Thyroid gland (tissue), 4 donors: ENCODE measurements around the gene RNF213.

ENCODE experiments used
- POLR2A ChIP-seq, 2 donors: fragments of 450-650 bp; IDR thresholded peaks; one replicate each; pipeline ENCODE4 v1.6.1; 2017; ENCODE audit warnings: antibody characterized with exemption in 2 of 2, mild to moderate bottlenecking in 2 of 2, moderate library complexity in 1 of 2
- TF ChIP-seq, protein P1 (sequence below), 6 experiments: fragments of 200-600 bp in 3 of 6; fragments of 450-650 bp in 3 of 6; sonication (generic) in 3 of 6; IDR thresholded peaks; one replicate each; pipeline ENCODE4 v1.5.1; 2016 to 2019; ENCODE audit warnings: antibody characterized with exemption in 6 of 6, mild to moderate bottlenecking in 2 of 6, inconsistent platforms in 1 of 6, moderate library complexity in 1 of 6

DNA sequence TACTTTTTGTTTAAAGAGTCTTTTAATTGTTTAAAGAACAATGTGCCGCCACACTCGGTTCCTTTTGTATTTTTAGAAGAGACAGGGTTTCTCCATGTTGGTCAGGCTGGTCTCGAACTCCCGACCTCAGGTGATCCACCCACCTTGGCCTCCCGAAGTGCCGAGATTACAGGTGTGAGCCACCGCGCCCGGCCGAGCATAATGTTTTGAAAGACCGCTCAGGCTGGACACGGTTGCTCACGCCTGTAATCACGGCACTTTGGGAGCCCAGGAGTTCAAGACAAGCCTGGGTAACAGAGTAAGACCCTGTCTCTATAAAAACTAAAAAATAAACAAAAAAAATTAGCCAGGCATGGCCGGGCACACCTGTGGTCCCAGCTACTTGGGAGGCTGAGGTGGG, 59.8 kb downstream of the RNF213 start:
- TF ChIP-seq, protein P1, sequence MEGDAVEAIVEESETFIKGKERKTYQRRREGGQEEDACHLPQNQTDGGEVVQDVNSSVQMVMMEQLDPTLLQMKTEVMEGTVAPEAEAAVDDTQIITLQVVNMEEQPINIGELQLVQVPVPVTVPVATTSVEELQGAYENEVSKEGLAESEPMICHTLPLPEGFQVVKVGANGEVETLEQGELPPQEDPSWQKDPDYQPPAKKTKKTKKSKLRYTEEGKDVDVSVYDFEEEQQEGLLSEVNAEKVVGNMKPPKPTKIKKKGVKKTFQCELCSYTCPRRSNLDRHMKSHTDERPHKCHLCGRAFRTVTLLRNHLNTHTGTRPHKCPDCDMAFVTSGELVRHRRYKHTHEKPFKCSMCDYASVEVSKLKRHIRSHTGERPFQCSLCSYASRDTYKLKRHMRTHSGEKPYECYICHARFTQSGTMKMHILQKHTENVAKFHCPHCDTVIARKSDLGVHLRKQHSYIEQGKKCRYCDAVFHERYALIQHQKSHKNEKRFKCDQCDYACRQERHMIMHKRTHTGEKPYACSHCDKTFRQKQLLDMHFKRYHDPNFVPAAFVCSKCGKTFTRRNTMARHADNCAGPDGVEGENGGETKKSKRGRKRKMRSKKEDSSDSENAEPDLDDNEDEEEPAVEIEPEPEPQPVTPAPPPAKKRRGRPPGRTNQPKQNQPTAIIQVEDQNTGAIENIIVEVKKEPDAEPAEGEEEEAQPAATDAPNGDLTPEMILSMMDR (IDR thresholded peaks at IDR 0.05) = no peak
- TF ChIP-seq POLR2A (IDR thresholded peaks at IDR 0.05) = no peak
